Psoas muscle (tissue), 8 donors: Measurements from ENCODE around the gene CSF2RB. TPM values are rescaled to one million over a fixed set of nuclear protein-coding genes. Genes with fewer than 3 reads are reported as not detected.

Experiments used
- ATAC-seq, 4 donors: fragments of 200-7000 bp; cut with Tn5 transposase; one replicate each; pipeline ENCODE4 v1.9.1; 2020; ENCODE audit warnings: moderate library complexity in 3 of 4, mild to moderate bottlenecking in 2 of 4
- DNase-seq, 2 donors: peaks; one replicate each; pipeline ENCODE4 v3.0.0-alpha.2; 2020
- H3K27ac ChIP-seq: fragments of 200-600 bp; one replicate; pipeline ENCODE4 v1.8.0; 2022
- H3K27me3 ChIP-seq, 3 donors: fragments of 200-600 bp in 1 of 3; one replicate each; pipeline versions ENCODE4 v1.6.1 to v1.8.0; 2013 to 2022; ENCODE audit warnings: low read length in 2 of 3, mild to moderate bottlenecking in 2 of 3, moderate library complexity in 1 of 3; ENCODE audit not compliant: insufficient read depth in 3 of 3
- H3K36me3 ChIP-seq, 2 donors: fragments of 200-600 bp in 1 of 2; one replicate each; pipeline versions ENCODE4 v1.6.1 to v1.8.0; 2013 to 2022; ENCODE audit warnings: low read depth in 1 of 2, mild to moderate bottlenecking in 1 of 2, moderate library complexity in 1 of 2; ENCODE audit not compliant: insufficient read depth in 1 of 2
- H3K4me1 ChIP-seq: fragments of 200-600 bp; one replicate; pipeline ENCODE4 v1.8.0; 2022
- H3K4me3 ChIP-seq: fragments of 200-600 bp; one replicate; pipeline ENCODE4 v1.8.0; 2022; ENCODE audit warnings: mild to moderate bottlenecking
- H3K9me3 ChIP-seq: fragments of 200-600 bp; one replicate; pipeline ENCODE4 v1.8.0; 2022
- CTCF ChIP-seq: fragments of 200-600 bp; IDR thresholded peaks from one replicate; pipeline ENCODE4 v1.8.0; 2022; ENCODE audit warnings: antibody characterized with exemption
- WGBS, 3 donors: extraction: QIAGEN DNeasy Blood & Tissue Kit; methylation state at CpG; one replicate each; pipeline versions ENCODE4 v1.1.6 to v1.1.7; 2013; 5-methylcytosine and 5-hydroxymethylcytosine counted together
- intact Hi-C, 2 donors: fragments of 100-400 bp; cut with DNase I; formaldehyde crosslinking; loops; one replicate each; pipeline versions ENCODE4 v1.11.0 to v1.14.2; 2022
- polyA plus RNA-seq, 3 donors: library from polyadenylated mRNA; stranded (reverse); fragments of 200-250 nt; gene quantifications; one replicate each; pipeline ENCODE4 v1.2.3, GENCODE V29; 2013
- total RNA-seq, 4 donors: library from RNA; stranded (reverse); fragmentation: NEBNext Ultra II Directional in 2 of 4; extraction: Animal tissue kit (Norgen Biotek cat#: 25700) in 2 of 4; gene quantifications; one replicate each; pipeline versions ENCODE4 v1.2.1 to v1.2.4, GENCODE V29; 2021 to 2023
- donor health status: healthy with polysubstance abuse.
- donor health status: DM: no; HTN: no; CAD: no; lungs with moderate emphysema.
- donor health status: Bipolar disorder and iron deficiency.
- donor health status: healthy.
- donor health status: DM: yes; HTN: yes; CAD: no.
- donor health status: DM: no; HTN: no; CAD: no.
- donor health status: DM: no; HTN: no; CAD: no.
- donor health status: DM: yes; HTN: yes; CAD: no.

The CSF2RB gene
- total and polyA plus RNA-seq, 7 donors = 0.25 to 1.7 (median 1.0) TPM

GRCh38 chr22:36867695-36868094 lies 45.7 kb upstream of the CSF2RB start:
- intact Hi-C loops = no loop called here
- Histone ChIP-seq H3K36me3 (no peaks in the 10 kb centered on the region), H3K27ac (no peak overlapping the region), H3K9me3 (no peaks in the 10 kb centered on the region), H3K4me1 (no peaks in the 10 kb centered on the region), H3K4me3 (no peak overlapping the region), H3K27me3 (peaks cover 0 to 43% (median 8%) of the 10 kb centered on the region in 3 donors)
- no peak for TF ChIP-seq CTCF
- WGBS, 3 donors = 63 to 73% (median 68%) methylated on average over 5 of the region's 5 CpGs
- ATAC-seq (no peak), DNase-seq (no peak)

GRCh38 chr22:36868546-36869181 lies 44.8 kb upstream of the CSF2RB start:
- H3K4me3 ChIP-seq = no peak overlapping the region
- intact Hi-C loops = no loop called here
- 64 to 74% (median 68%) methylated on average over 5 of the region's 5 CpGs for WGBS, 3 donors
- H3K27ac ChIP-seq = no peak overlapping the region
- H3K27me3 ChIP-seq = peaks cover 0 to 43% (median 8%) of the 10 kb centered on the region in 3 donors
- no peak for TF ChIP-seq CTCF
- ATAC-seq (no peak), DNase-seq (no peak)
- H3K36me3 ChIP-seq = no peaks in the 10 kb centered on the region
- no peaks in the 10 kb centered on the region for H3K9me3 ChIP-seq
- no peaks in the 10 kb centered on the region for H3K4me1 ChIP-seq

- Histone ChIP-seq H3K4me1 (no peaks in the 10 kb centered on the region), H3K4me3 (no peak overlapping the region), H3K27ac (no peak overlapping the region), H3K27me3 (peaks cover 0 to 43% (median 8%) of the 10 kb centered on the region in 3 donors), H3K36me3 (no peaks in the 10 kb centered on the region), H3K9me3 (no peaks in the 10 kb centered on the region)
- ATAC-seq (no peak), DNase-seq (no peak)
- WGBS, 3 donors = 78 to 86% (median 82%) methylated on average over 14 of the region's 14 CpGs
- no peak for TF ChIP-seq CTCF
- intact Hi-C loops = no loop called here
These were observed 43.2 kb upstream of the CSF2RB start for GRCh38 chr22:36870250-36870649.

GRCh38 chr22:36871669-36872081 lies 41.8 kb upstream of the CSF2RB start:
- no peak for ATAC-seq
- no peak overlapping the region for H3K27ac ChIP-seq
- TF ChIP-seq CTCF = no peak
- H3K9me3 ChIP-seq = no peaks in the 10 kb centered on the region
- no peaks in the 10 kb centered on the region for H3K36me3 ChIP-seq
- intact Hi-C loops = no loop called here
- DNase-seq = no peak
- no peaks in the 10 kb centered on the region for H3K4me1 ChIP-seq
- WGBS, 3 donors = 52 to 61% (median 57%) methylated on average over 11 of the region's 11 CpGs
- no peak overlapping the region for H3K4me3 ChIP-seq
- peaks cover 0 to 33% (median 8%) of the 10 kb centered on the region in 3 donors for H3K27me3 ChIP-seq

GRCh38 chr22:36872084-36872483 lies 41.3 kb upstream of the CSF2RB start:
- WGBS, 3 donors = 85 to 88% (median 87%) methylated on average over 3 of the region's 3 CpGs
- DNase-seq (no peak), ATAC-seq (no peak)
- Histone ChIP-seq H3K4me1 (no peaks in the 10 kb centered on the region), H3K4me3 (no peak overlapping the region), H3K27ac (no peak overlapping the region), H3K27me3 (peaks cover 0 to 31% (median 8%) of the 10 kb centered on the region in 3 donors), H3K36me3 (no peaks in the 10 kb centered on the region), H3K9me3 (no peaks in the 10 kb centered on the region)
- TF ChIP-seq CTCF = no peak
- intact Hi-C loops = no loop called here
